ENCODE measurements around the gene LAX1. TPM values are rescaled to one million over a fixed set of nuclear protein-coding genes. Genes with fewer than 3 reads are reported as not detected.
"Not testable (repeated sequence)": the region's sequence is repeated elsewhere in the genome, so short reads cannot be mapped to it uniquely, and the experiment has no call there.

LAX1 gene
- polyA plus RNA-seq, 3 donors from 2014 or later = 13.0 to 49.0 (median 14.0) TPM

DNA sequence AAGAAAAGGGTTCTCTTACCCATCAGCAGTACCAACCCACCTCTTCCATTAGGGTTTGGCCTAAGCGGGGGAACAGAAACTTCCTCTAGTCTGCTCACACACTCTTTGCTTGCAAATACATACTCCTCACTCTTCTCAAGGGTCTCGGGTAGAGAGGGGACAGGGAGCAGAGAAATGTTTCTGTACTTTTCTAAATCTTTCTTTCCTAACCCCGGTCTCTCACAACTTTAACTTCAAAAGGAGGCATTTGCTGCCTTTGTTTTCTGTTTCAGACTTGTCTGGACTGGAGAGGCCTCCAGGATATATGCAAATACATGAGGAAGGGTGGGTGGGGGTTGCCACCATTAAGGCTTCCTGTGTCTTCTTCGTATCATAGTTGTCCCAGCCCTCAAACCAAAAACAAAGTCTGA, 10.5 kb upstream of the LAX1 start:
- Mint-ChIP-seq H3K4me1 (peaks cover 31% of the 10 kb centered on the region in 2 donors), H3K9me3 (no peaks in the 10 kb centered on the region), H3K27me3 (ENCODE audit: low read depth in 3 of 3) (peaks cover 4 to 12% (median 9%) of the 10 kb centered on the region in 3 donors), H3K36me3 (no peaks in the 10 kb centered on the region), H3K4me3 (peak overlapping the region; percentile 16 to 64 (median 56)), H3K27ac (peak overlapping the region; percentile 61 to 86 (median 74))
- DNase-seq = peak in 2 of 3 donors; percentile 31 to 35

DNA sequence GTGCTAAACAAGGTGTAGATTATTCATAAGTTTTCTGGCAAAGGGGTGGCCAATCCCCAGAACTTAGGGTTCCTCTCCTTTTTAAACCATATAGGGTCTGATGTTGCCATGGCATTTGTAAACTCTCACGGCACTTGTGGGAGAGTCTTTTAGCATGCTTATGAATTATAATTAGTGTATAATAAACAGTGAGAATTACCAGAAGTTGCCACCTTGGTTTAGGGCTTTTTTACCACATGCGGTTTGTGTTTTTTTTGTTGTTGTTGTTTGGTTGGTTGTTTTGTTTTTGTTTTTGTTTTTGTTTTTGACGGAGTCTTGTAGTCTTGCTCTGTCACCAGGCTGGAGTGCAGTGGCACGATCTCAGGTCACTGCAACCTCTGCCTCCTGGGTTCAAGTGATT, 8.9 kb upstream of the LAX1 start:
- peak; percentile 55 to 71 (median 57) for DNase-seq
- peak overlapping the region; percentile 43 to 65 (median 62) for H3K4me3 Mint-ChIP-seq
- H3K27ac Mint-ChIP-seq = peak overlapping the region; percentile 56 to 95 (median 92)
- peaks cover 4 to 12% (median 7%) of the 10 kb centered on the region in 3 donors for H3K27me3 Mint-ChIP-seq (ENCODE audit: low read depth in 3 of 3)
- H3K36me3 Mint-ChIP-seq = no peaks in the 10 kb centered on the region
- peaks cover 31% of the 10 kb centered on the region in 2 donors for H3K4me1 Mint-ChIP-seq
- H3K9me3 Mint-ChIP-seq = no peaks in the 10 kb centered on the region

DNA sequence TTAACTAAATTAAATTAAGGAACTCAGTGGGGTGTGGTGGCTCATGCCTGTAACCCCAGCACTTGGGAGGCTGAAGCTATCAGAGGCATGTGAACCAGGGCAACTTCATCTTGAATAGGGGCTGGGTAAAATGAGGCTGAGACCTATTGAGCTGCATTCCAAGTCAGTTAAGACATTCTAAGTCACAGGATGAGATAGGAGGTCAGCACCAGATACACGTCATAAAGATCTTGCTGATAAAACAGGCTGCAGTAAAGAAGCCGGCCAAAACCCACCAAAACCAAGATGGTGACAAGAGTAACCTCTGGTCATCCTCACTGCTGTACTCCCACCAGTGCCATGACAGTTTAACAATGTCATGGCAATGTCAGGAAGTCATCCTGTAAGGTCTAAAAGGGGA, 6.2 kb upstream of the LAX1 start:
- DNase-seq; H3K36me3 Mint-ChIP-seq; H3K4me3 Mint-ChIP-seq; H3K9me3 Mint-ChIP-seq; H3K27me3 Mint-ChIP-seq (ENCODE audit: low read depth in 3 of 3): not testable (repeated sequence)
- Mint-ChIP-seq H3K27ac (peak overlapping the region in 2 of 6 donors; percentile 31 to 69), H3K4me1 (peaks cover 36 to 40% of the 10 kb centered on the region in 2 donors)

DNA sequence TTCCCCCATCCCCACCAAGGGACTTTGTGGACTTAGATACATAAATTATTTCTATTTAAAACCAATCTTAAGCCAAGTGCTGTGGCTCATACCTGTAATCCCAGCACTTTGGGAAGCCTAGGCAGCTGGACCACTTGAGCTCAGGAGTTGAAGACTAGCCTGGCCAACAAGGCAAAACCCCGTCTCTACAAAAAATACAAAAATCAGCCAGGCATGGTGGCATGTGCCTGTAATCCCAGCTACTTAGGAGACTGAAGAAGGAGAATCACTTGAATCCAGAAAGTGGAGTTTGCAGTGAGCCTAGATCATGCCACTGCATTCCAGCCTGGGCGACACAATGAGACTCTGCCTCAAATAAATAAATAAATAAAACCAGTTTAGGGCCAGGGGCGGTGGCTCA, 4.5 kb upstream of the LAX1 start:
- Mint-ChIP-seq H3K36me3 (peaks cover 0 to 3% (median 0%) of the 10 kb centered on the region in 3 donors), H3K27ac (peak overlapping the region in 1 of 6 donors; percentile 35), H3K9me3 (no peaks in the 10 kb centered on the region), H3K4me1 (peaks cover 37 to 44% of the 10 kb centered on the region in 2 donors), H3K27me3 (ENCODE audit: low read depth in 3 of 3) (peaks cover 6 to 17% (median 13%) of the 10 kb centered on the region in 3 donors), H3K4me3 (no peak overlapping the region)
- DNase-seq = no peak

DNA sequence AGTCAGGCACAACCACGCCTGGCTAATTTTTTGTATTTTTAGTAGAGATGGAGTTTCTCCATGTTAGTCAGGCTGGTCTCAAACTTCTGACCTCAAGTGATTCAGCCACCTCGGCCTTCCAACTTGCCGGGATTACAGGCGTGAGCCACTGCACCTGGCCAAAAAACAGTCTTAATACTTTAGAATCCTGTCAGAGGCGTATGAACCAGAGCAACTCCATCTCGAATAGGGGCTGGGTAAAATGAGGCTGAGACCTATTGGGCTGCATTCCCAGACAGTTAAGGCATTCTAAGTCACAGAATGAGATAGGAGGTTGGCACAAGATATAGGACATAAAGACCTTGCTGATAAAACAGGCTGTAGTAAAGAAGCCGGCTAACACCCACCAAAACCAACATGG, 3.0 kb upstream of the LAX1 start:
- H3K36me3 Mint-ChIP-seq; H3K27me3 Mint-ChIP-seq (ENCODE audit: low read depth in 3 of 3); DNase-seq; H3K4me3 Mint-ChIP-seq; H3K9me3 Mint-ChIP-seq: not testable (repeated sequence)
- Mint-ChIP-seq H3K27ac (peak overlapping the region in 4 of 6 donors; percentile 67 to 86 (median 70)), H3K4me1 (peaks cover 25 to 29% of the 10 kb centered on the region in 2 donors)

DNA sequence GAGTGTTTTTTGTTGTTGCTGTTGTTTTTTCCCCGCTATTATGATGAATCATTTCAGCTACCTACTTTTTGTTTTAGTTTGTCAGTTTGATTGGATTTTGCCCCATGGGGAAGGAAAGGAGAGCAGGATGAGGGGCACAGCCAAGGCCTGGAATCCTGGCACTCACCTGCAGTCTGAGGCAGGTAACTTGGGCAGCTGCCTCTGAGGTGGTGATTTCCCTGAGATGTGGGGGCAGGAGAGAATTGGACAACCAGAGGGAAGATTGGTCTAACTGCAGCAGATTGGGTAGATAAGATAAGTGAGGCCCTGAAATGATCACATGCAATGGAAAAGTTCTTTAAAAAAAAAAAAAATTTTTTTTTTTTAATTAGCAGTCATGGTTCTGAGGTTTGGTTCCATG, 1.5 kb upstream of the LAX1 start:
- H3K4me3 Mint-ChIP-seq = peak overlapping the region in 4 of 5 donors; percentile 24 to 74 (median 50)
- peaks cover 34 to 37% of the 10 kb centered on the region in 2 donors for H3K4me1 Mint-ChIP-seq
- peak overlapping the region; percentile 86 to 99 (median 97) for H3K27ac Mint-ChIP-seq
- no peaks in the 10 kb centered on the region for H3K9me3 Mint-ChIP-seq
- H3K36me3 Mint-ChIP-seq = peaks cover 4 to 7% (median 4%) of the 10 kb centered on the region in 3 donors
- H3K27me3 Mint-ChIP-seq (ENCODE audit: low read depth in 3 of 3) = peaks cover 2 to 10% (median 7%) of the 10 kb centered on the region in 3 donors
- DNase-seq = no peak

DNA sequence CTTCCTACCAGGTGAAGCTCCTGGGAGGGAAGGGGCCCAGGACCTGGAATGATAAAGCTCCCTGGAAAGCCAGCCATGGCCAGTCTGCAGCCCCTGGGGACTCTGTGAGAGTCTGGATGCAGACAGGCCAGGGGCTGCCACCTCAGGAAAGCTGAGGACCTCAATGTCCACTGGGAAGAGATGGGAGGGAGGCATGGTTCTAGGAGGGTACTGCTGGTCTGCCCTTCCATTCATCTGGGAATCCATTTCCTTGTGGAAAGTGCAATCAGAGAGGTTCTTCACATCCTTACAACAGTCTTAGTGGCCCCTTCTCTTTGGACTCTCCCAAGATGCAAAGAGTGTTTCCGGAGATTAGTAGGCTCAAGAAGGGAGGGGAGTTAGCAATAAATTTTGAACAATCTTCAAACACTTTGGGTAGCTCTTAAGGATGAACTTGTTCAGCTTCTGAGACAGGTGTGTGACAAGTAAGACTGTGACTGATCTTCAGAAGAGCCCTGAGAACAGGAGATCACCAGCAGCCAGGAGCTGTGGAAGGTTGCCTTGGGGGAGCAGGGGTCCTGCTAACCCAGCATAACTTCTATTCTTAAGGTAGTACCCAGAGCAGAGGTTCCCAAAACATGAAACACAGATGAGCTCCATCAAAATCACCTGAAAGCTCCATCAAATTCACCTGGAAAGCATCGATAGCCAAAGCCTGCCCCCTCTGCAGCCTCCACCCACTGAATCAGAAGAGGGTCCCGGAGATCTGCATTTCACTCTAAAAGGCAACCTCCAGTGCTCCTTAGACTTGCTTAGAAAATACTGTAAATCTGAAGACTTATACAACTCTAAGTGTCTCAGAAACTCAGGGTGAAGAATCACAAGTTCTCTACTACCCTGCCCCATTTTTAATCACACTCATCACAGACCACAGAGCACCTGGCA, 616 bp upstream of the LAX1 start:
- Mint-ChIP-seq H3K27ac (peak overlapping the region; percentile 96 to 100 (median 98)), H3K27me3 (ENCODE audit: low read depth in 3 of 3) (peaks cover 2 to 10% (median 7%) of the 10 kb centered on the region in 3 donors), H3K4me1 (peaks cover 42 to 43% of the 10 kb centered on the region in 2 donors), H3K4me3 (peak overlapping the region; percentile 95 to 97 (median 97)), H3K9me3 (no peaks in the 10 kb centered on the region), H3K36me3 (peaks cover 7 to 12% (median 8%) of the 10 kb centered on the region in 3 donors)
- DNase-seq = no peak

DNA sequence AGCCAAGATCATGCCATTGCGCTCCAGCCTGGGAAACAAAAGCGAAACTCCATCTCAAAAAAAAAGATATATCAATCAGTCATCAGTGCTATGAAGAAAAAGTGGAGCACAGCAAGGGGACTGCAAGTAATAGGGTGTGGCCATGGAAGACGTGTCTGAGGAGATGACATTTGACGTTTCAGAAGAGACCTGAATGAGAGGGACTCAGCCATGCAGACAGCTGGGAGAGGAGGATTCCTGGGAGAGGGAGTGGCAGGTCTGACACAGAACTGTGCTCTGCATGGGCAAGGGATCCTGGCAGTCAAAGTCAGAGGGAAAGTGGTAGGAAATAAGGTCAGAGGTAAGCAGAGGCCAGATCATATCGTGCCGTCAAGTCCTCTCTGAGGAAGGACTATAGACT, 3.3 kb downstream of the LAX1 start:
- DNase-seq = no peak
- peaks cover 51 to 63% of the 10 kb centered on the region in 2 donors for H3K4me1 Mint-ChIP-seq
- peak overlapping the region; percentile 63 to 83 (median 74) for H3K4me3 Mint-ChIP-seq
- H3K27me3 Mint-ChIP-seq (ENCODE audit: low read depth in 3 of 3) = peaks cover 2 to 11% (median 7%) of the 10 kb centered on the region in 3 donors
- no peaks in the 10 kb centered on the region for H3K9me3 Mint-ChIP-seq
- peak overlapping the region; percentile 86 to 96 (median 87) for H3K27ac Mint-ChIP-seq
- H3K36me3 Mint-ChIP-seq = peaks cover 11 to 23% (median 20%) of the 10 kb centered on the region in 3 donors

DNA sequence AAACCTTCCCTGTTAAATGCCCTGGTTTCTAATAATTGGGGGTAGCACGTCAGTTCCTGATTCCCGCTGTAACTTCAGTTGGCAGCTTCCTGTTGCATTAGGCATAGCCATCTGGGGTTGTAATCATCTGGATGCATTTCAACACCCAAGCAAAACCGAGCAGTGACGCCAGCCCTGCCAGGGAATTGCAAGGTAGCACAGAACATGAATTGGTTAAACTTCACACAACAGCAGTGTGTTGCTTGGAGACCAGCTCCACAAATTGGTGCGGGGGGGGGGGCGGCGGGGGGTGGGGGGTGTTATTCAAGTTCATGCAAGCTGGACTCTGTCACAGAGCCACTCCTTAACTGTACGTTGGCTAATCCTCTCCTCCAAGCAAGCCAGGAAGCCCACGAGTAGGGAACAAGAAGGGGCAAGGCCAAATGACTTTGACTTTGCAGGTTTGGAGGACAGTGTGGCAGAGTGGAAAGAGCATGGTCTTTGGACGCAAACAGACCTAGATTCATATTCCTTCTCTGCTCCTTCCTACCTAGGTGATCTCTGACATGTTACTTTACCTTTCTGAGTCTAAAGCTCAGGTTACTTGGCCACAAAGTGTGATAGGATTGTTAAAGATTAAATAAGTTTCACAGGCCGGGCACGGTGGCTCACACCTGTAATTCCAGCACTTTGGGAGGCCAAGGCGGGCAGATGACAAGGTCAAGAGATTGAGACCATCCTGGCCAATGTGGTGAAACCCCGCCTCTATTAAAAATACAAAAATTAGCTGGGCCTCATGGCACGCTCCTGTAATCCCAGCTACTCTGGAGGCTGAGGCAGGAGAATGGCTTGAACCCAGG, 4.7 kb downstream of the LAX1 start:
- H3K9me3 Mint-ChIP-seq = no peaks in the 10 kb centered on the region
- peak overlapping the region; percentile 63 to 79 (median 74) for H3K4me3 Mint-ChIP-seq
- peak; percentile 32 to 42 (median 39) for DNase-seq
- peaks cover 2 to 11% (median 6%) of the 10 kb centered on the region in 3 donors for H3K27me3 Mint-ChIP-seq (ENCODE audit: low read depth in 3 of 3)
- peaks cover 36 to 48% of the 10 kb centered on the region in 2 donors for H3K4me1 Mint-ChIP-seq
- peaks cover 16 to 34% (median 31%) of the 10 kb centered on the region in 3 donors for H3K36me3 Mint-ChIP-seq
- H3K27ac Mint-ChIP-seq = peak overlapping the region; percentile 86 to 96 (median 91)

DNA sequence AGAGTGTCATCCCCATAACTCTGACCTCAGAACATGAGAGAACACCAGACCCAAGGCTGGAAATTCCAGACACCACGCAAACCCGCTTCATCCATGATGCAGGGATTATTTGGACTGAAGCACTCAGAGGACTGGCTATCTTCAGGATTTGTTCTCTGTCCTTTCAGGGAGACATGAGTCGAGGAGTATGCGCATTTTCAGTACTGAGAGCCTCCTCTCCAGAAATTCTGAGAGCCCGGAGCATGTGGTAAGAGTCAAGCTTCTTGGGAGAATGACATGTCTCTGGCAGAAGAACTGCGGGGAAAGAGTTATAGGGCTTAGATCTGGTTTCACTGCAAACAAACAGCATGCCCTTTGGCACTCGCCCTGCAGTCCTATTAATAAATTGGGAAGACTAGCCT, 6.9 kb downstream of the LAX1 start:
- Mint-ChIP-seq H3K9me3 (no peaks in the 10 kb centered on the region), H3K4me1 (peaks cover 35 to 54% of the 10 kb centered on the region in 2 donors), H3K36me3 (peaks cover 18 to 46% (median 37%) of the 10 kb centered on the region in 3 donors), H3K4me3 (no peak overlapping the region), H3K27me3 (ENCODE audit: low read depth in 3 of 3) (peaks cover 0 to 4% (median 0%) of the 10 kb centered on the region in 3 donors), H3K27ac (peak overlapping the region; percentile 70 to 96 (median 81))
- no peak for DNase-seq

DNA sequence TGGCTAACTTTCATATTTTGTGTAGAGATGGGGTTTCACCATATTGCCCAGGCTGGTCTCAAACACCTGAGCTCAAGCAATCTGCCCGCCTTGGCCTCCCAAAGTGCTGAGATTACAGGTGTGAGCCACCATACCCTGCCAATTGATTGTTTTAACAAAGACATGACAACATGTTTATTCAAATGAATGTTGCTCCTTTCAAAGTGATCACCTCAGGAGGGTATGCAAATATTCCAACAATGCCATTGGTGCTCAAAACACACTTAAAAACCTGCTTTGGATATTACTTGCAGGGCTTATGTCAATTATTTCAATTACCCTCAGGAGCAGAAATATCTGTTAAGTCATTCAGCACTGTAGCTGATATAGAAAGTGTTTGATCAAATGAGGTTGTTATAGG, 7.9 kb downstream of the LAX1 start:
- Mint-ChIP-seq H3K4me3 (no peak overlapping the region), H3K27ac (peak overlapping the region in 5 of 6 donors; percentile 24 to 59 (median 40))

DNA sequence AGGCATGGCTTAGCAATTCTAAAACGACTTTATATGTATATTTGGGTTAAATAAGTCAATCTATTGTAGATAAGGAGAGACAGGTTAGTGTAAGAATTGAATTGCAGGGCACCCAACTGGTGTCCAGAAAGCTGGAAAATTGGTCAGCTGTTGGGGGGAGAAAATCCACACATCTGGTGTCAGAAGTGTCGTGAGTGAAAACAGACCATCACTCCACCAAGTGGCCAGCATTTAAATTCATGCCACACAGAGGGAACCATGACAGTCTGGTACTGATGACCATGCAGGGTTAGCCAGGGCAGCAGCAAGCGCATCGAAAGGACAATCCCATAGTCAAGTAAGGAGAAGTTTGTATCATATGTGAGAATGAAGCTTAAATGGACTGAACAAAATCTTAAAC, 11.7 kb downstream of the LAX1 start:
- Mint-ChIP-seq H3K36me3 (peaks cover 7 to 29% (median 21%) of the 10 kb centered on the region in 3 donors), H3K9me3 (no peaks in the 10 kb centered on the region), H3K27ac (peak overlapping the region; percentile 69 to 82 (median 70)), H3K4me3 (no peak overlapping the region), H3K4me1 (peaks cover 7 to 17% of the 10 kb centered on the region in 2 donors), H3K27me3 (ENCODE audit: low read depth in 3 of 3) (no peaks in the 10 kb centered on the region)
- DNase-seq = no peak

More for the DNA sequence above, 7.9 kb downstream of the LAX1 start:
- H3K4me1 Mint-ChIP-seq = peaks cover 32 to 55% of the 10 kb centered on the region in 2 donors
- H3K27me3 Mint-ChIP-seq (ENCODE audit: low read depth in 3 of 3) = peaks cover 0 to 4% (median 0%) of the 10 kb centered on the region in 3 donors
- no peaks in the 10 kb centered on the region for H3K9me3 Mint-ChIP-seq
- no peak for DNase-seq
- peaks cover 18 to 47% (median 37%) of the 10 kb centered on the region in 3 donors for H3K36me3 Mint-ChIP-seq

DNA sequence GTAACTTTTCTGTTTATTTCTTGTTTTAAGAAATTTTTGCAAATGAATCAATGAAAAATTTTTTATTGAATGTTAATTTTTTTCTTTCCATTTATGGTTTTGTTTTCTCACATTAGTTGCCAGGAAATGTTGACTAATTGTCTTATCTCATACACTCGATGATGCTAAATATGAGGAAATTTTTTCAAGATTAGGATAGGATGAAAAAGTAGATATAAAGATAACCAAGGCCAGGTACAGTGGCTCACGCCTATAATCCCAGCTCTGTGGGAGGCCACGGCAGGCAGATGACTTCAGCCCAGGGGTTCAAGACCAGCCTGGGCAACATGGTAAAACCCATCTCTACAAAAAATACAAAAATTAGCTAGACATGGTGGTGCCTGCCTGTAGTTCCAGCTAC, 12.6 kb downstream of the LAX1 start:
- H3K4me1 Mint-ChIP-seq = peaks cover 7 to 14% of the 10 kb centered on the region in 2 donors
- DNase-seq = no peak
- no peak overlapping the region for H3K4me3 Mint-ChIP-seq
- no peaks in the 10 kb centered on the region for H3K27me3 Mint-ChIP-seq (ENCODE audit: low read depth in 3 of 3)
- H3K27ac Mint-ChIP-seq = peak overlapping the region in 5 of 6 donors; percentile 29 to 74 (median 55)
- H3K36me3 Mint-ChIP-seq = peaks cover 8 to 29% (median 16%) of the 10 kb centered on the region in 3 donors
- no peaks in the 10 kb centered on the region for H3K9me3 Mint-ChIP-seq
